Stimulated activated CD4-positive, alpha-beta T cell treated with anti-CD3 and anti-CD28 coated beads, Interleukin-2, amount 100 ng/mL, for 4 hours (primary cell): ENCODE measurements around the gene TNNT2.

Experiments
- DNase-seq: peaks from one replicate; pipeline ENCODE4 v3.0.0-alpha.2; 2020; ENCODE audit warnings: low read depth

Gene TNNT2

GRCh38 chr1:201313086-201313485, 64.4 kb downstream of the TNNT2 start:
- no peak for DNase-seq

GRCh38 chr1:201312298-201312697, 65.2 kb downstream of the TNNT2 start:
- DNase-seq = no peak

DNA sequence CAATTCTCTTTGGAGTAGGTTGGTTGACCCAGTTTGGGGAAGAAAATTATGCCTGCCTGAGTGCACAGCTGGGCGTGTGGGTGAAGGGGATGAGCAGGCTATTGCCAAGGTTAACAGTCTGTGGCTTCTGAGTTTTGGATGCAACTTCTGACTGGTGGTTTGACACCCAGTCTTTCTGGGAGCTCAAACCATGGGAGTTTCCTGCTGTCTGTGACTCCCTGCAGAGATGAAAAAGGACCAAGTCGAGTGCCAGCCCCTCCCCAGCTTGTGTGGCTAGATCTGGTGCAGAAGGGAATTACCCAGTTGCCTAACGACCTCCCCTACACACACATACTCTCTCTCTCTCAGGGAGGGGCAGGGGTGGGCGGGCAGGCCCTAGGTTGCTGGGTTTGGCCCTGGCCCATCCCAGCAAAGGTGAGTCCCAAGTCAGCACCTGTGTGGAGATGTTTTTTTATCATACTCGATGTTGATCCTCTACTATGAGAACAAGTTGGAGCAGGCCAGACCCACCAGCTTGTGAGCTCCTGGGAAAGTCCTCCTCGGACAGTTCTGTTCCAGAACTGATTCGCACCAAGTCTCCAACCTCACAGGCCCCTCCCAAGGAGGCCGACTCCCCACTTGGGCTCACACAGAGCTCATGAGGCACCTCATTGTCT, 66.0 kb downstream of the TNNT2 start:
- DNase-seq = no peak

DNA sequence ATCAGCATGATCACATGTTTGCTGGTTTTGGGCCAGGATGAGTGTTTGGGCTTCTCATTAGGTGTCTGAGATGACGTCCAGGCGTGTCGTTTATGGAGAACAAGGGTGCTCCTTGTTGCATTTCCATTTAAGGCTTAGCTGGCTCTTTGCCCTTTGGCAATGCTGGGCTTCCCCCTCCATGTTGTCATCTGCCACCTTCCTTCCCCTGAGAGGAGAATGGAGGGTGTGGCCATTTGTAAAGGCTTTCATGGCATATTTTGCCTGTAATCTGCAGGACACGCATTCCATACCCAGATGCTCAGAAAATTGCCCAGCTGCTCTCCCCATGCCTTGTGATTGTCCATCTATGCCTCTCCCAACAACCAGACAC, 66.5 kb downstream of the TNNT2 start:
- no peak for DNase-seq

GRCh38 chr1:201310251-201310985, 67.1 kb downstream of the TNNT2 start:
- no peak for DNase-seq

GRCh38 chr1:201309416-201309815, 68.1 kb downstream of the TNNT2 start:
- no peak for DNase-seq
